Gastroesophageal sphincter (tissue), 3 donors: Measurements from ENCODE around the gene FYTTD1.

Experiments
- POLR2A ChIP-seq, 2 donors: fragments of 450-650 bp; IDR thresholded peaks; one replicate each; pipeline ENCODE4 v1.6.1; 2017; ENCODE audit warnings: antibody characterized with exemption in 2 of 2, mild to moderate bottlenecking in 2 of 2, moderate library complexity in 1 of 2
- POLR2AphosphoS5 ChIP-seq: sonication (generic); formaldehyde crosslinking; IDR thresholded peaks from one replicate; pipeline ENCODE4 v1.6.1; 2017; ENCODE audit warnings: antibody characterized with exemption
- TF ChIP-seq, protein P1 (sequence below), 4 experiments: fragments of 200-600 bp in 2 of 4; fragments of 450-650 bp in 2 of 4; sonication (generic) in 1 of 4; IDR thresholded peaks; one replicate each; pipeline ENCODE4 v1.5.1; 2017 to 2019; ENCODE audit warnings: antibody characterized with exemption in 4 of 4, mild to moderate bottlenecking in 2 of 4, moderate library complexity in 2 of 4

DNA sequence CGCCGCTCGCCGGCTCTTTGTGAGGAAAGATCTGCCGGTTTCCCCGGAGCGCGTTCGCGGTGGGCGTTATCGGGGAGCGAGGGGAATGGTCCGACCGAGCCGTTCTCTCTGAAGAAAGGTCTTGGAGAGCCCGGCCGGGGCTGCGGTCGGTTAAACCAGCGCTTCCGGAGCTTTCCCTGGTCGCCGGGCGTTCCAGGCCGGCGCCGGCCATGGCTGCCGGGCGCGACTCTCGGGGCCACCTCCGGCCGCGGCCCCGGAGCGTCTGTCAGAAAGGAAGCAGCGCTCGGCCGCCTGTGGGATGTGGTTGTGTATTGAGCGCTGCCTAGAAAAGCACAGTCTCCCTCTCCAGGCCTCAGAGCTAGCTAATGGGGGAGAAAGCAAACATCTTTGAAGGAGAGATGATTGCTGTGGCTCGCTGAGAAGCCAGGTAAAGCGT, 731 bp downstream of the FYTTD1 start:
- peak; percentile 41 to 45 for TF ChIP-seq POLR2A (IDR thresholded peaks at IDR 0.05)
- TF ChIP-seq, protein P1, sequence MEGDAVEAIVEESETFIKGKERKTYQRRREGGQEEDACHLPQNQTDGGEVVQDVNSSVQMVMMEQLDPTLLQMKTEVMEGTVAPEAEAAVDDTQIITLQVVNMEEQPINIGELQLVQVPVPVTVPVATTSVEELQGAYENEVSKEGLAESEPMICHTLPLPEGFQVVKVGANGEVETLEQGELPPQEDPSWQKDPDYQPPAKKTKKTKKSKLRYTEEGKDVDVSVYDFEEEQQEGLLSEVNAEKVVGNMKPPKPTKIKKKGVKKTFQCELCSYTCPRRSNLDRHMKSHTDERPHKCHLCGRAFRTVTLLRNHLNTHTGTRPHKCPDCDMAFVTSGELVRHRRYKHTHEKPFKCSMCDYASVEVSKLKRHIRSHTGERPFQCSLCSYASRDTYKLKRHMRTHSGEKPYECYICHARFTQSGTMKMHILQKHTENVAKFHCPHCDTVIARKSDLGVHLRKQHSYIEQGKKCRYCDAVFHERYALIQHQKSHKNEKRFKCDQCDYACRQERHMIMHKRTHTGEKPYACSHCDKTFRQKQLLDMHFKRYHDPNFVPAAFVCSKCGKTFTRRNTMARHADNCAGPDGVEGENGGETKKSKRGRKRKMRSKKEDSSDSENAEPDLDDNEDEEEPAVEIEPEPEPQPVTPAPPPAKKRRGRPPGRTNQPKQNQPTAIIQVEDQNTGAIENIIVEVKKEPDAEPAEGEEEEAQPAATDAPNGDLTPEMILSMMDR (IDR thresholded peaks at IDR 0.05) = peak in 2 of 4 experiments; percentile 10 to 32
- TF ChIP-seq POLR2AphosphoS5 = peak; percentile 25
